Panc1 (cell line): Measurements from ENCODE around the gene GPRC5B. TPM values are rescaled to one million over a fixed set of nuclear protein-coding genes. Genes with fewer than 3 reads are reported as not detected.

Experiments
- ATAC-seq: fragments of 200-7000 bp; cut with Tn5 transposase; 2 replicates; pipeline ENCODE4 v1.9.1; 2020; ENCODE audit warnings: mild to moderate bottlenecking, moderate library complexity
- BruUV-seq: library from RNA; stranded (reverse); fragments of 400-500 nt; replicated peaks from 2 replicates; lab custom pipeline; 2021; lab: Mats Ljungman, UMichigan
- CTCF ChIA-PET: fragments of 300-600 bp; sonication (Branson Sonifier 250); formaldehyde crosslinking; loops from one replicate; lab custom pipeline; 2022; ENCODE audit warnings: antibody characterized with exemption; lab: Charles Lee
- POLR2A ChIA-PET: fragments of 300-600 bp; sonication (Branson Sonifier 250); formaldehyde crosslinking; loops from one replicate; lab custom pipeline; 2022; ENCODE audit warnings: antibody characterized with exemption; lab: Charles Lee
- DNase-seq: peaks from one replicate; pipeline ENCODE4 v3.0.0-alpha.2; 2010; ENCODE audit warnings: low read depth, low spot score
- H3K27ac ChIP-seq: 2 replicates; pipeline ENCODE4 v1.5.1; 2011; ENCODE audit warnings: mild to moderate bottlenecking, low read length, inconsistent platforms
- H3K27me3 ChIP-seq: fragments of 200-500 bp; sonication (Bioruptor generic); 2 replicates; pipeline ENCODE4 v1.6.0; 2014; ENCODE audit warnings: low read length, inconsistent platforms; ENCODE audit not compliant: control insufficient read depth, insufficient read depth
- H3K36me3 ChIP-seq: fragments of 200-500 bp; sonication (Bioruptor generic); 2 replicates; pipeline ENCODE4 v1.5.1; 2014; ENCODE audit warnings: inconsistent platforms, mild to moderate bottlenecking, low read length, moderate library complexity; ENCODE audit not compliant: control insufficient read depth, insufficient read depth
- H3K4me1 ChIP-seq: 2 replicates; pipeline ENCODE4 v1.5.1; 2011; ENCODE audit warnings: inconsistent platforms, mild to moderate bottlenecking, low read length, moderate library complexity; ENCODE audit not compliant: control insufficient read depth, insufficient read depth
- H3K4me3 ChIP-seq, 2 experiments: 2 replicates each; pipeline ENCODE4 v1.5.1; 2011 to 2012; ENCODE audit warnings: low read depth in 2 of 2, low read length in 2 of 2, mild to moderate bottlenecking in 2 of 2, inconsistent platforms in 1 of 2, moderate library complexity in 1 of 2
- H3K9me3 ChIP-seq: fragments of 200-500 bp; sonication (Bioruptor generic); 2 replicates; pipeline ENCODE4 v1.5.1; 2014; ENCODE audit warnings: low read depth, mild to moderate bottlenecking, inconsistent platforms, low read length, moderate library complexity; ENCODE audit not compliant: control insufficient read depth, insufficient read depth
- CTCF ChIP-seq: fragments of 450-650 bp; IDR thresholded peaks from 2 replicates; pipeline ENCODE4 v1.5.1; 2017; ENCODE audit warnings: mild to moderate bottlenecking
- POLR2AphosphoS5 ChIP-seq: IDR thresholded peaks from 2 replicates; pipeline ENCODE4 v1.6.1; 2012; ENCODE audit warnings: mild to moderate bottlenecking, low read depth, low read length, moderate library complexity
- REST ChIP-seq, 2 experiments: IDR thresholded peaks; 2 replicates each; pipeline ENCODE4 v1.6.1; 2011 to 2012; ENCODE audit warnings: low read depth in 2 of 2, control low read depth in 1 of 2, low read length in 1 of 2, mild to moderate bottlenecking in 1 of 2, moderate library complexity in 1 of 2; ENCODE audit not compliant: insufficient read depth in 1 of 2
- SIN3A ChIP-seq: IDR thresholded peaks from 2 replicates; pipeline ENCODE4 v1.6.1; 2012; ENCODE audit warnings: low read depth, mild to moderate bottlenecking, low read length, moderate library complexity, borderline replicate concordance; ENCODE audit not compliant: insufficient read depth
- TCF7L2 ChIP-seq: IDR thresholded peaks from 2 replicates; pipeline ENCODE4 v1.6.1; 2011; ENCODE audit warnings: mild to moderate bottlenecking, low read depth, low read length, inconsistent platforms
- in situ Hi-C: cut with HindIII; loops from 2 replicates; pipeline ENCODE4 v1.10.0; 2016; ENCODE audit warnings: low sequenced_read_pairs, low pct_unique_long_range_greater_than_20kb
- intact Hi-C: fragments of 100-400 bp; cut with micrococcal nuclease; formaldehyde crosslinking; loops from one replicate; pipeline ENCODE4 v1.10.0; 2022; ENCODE audit not compliant: unreplicated experiment
- total RNA-seq: library from RNA; stranded (reverse); gene quantifications from one replicate; pipeline ENCODE4 v1.2.1, GENCODE V29; 2021; ENCODE audit not compliant: unreplicated experiment

Gene GPRC5B
- total RNA-seq, 1 experiment from 2014 or later = 10.4 TPM

- Histone ChIP-seq H3K27me3 (no peaks in the 10 kb centered on the region), H3K4me3 (no peak overlapping the region), H3K4me1 (no peaks in the 10 kb centered on the region), H3K9me3 (no peaks in the 10 kb centered on the region), H3K36me3 (no peaks in the 10 kb centered on the region), H3K27ac (no peak overlapping the region)
- intact Hi-C loops = no loop called here
- DNase-seq (no peak), ATAC-seq (peak; percentile 61)
- in situ Hi-C loops = no loop called here
- BruUV-seq = no TSS peak
- ChIA-PET POLR2A (no interaction called here), CTCF (no interaction called here)
- TF ChIP-seq POLR2AphosphoS5 = no peak
- TF ChIP-seq SIN3A = no peak
Measured at GRCh38 chr16:19843371-19843770, 41.3 kb downstream of the GPRC5B start.

DNA sequence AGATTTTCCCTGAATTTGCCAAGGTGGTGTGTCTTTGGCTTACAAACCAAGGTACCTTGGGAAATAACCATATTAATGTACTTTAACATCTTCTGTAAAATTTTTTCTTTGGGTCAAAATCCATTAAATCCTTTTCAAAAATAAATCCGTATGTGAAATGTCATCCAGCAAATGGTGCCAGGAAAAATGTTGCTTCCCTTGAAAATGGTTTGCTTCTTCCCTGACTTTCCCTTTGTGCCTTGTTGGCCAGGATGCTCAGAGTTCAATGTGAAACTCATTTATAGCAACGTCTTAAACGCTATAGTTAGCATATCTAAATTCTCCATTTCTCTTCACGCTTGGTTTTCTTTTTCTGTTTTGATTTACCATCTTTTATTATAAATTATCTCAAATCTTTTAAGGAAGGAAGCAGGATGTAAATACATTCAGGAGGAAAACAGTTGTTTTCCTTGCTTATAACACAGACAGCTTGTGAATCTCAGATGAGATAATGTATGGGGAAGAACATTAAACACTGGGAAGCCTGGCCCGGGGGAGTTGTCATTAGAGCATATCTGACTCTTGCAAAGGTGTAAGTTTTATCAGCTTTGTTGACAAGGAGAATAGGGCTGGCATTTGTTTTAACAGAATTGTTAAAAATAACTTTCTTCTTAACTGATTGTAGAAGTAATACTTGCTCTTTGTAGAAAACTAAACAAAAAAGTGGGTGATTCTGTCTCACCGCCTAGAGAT lies 42.1 kb downstream of the GPRC5B start:
- BruUV-seq = no TSS peak

More for the DNA sequence above, 42.1 kb downstream of the GPRC5B start:
- TF ChIP-seq SIN3A (no peak), TCF7L2 (no peak), REST (IDR thresholded peaks at IDR 0.05; ENCODE audit: insufficient read depth in 1 of 2, low read depth in 2 of 2, low read length in 1 of 2) (no peak), CTCF (no peak), POLR2AphosphoS5 (no peak)
- Histone ChIP-seq H3K27ac (no peak overlapping the region), H3K27me3 (no peaks in the 10 kb centered on the region), H3K4me3 (no peak overlapping the region), H3K9me3 (no peaks in the 10 kb centered on the region), H3K4me1 (no peaks in the 10 kb centered on the region), H3K36me3 (no peaks in the 10 kb centered on the region)
- POLR2A ChIA-PET = no interaction called here
- CTCF ChIA-PET = no interaction called here
- ATAC-seq (no peak), DNase-seq (no peak)
- intact Hi-C loops = no loop called here
- in situ Hi-C loops = no loop called here
